ENCODE measurements around the gene ANKS1B. TPM values are rescaled to one million over a fixed set of nuclear protein-coding genes. Genes with fewer than 3 reads are reported as not detected.

Gene ANKS1B
- total and polyA plus RNA-seq, 7 donors = 1.0 to 57.3 (median 30.1) TPM; not detected in 1

GRCh38 chr12:99906786-99907579, 77.8 kb downstream of the ANKS1B start:
- Histone ChIP-seq H3K27ac (no peak overlapping the region), H3K4me3 (no peak overlapping the region), H3K9me3 (no peaks in the 10 kb centered on the region), H3K36me3 (no peaks in the 10 kb centered on the region), H3K27me3 (no peaks in the 10 kb centered on the region), H3K4me1 (peaks cover 2 to 28% (median 21%) of the 10 kb centered on the region in 4 donors)
- no peak for DNase-seq
- WGBS, 2 donors = 54 to 79% methylated on average over 4 of the region's 4 CpGs
- TF ChIP-seq, protein P1, sequence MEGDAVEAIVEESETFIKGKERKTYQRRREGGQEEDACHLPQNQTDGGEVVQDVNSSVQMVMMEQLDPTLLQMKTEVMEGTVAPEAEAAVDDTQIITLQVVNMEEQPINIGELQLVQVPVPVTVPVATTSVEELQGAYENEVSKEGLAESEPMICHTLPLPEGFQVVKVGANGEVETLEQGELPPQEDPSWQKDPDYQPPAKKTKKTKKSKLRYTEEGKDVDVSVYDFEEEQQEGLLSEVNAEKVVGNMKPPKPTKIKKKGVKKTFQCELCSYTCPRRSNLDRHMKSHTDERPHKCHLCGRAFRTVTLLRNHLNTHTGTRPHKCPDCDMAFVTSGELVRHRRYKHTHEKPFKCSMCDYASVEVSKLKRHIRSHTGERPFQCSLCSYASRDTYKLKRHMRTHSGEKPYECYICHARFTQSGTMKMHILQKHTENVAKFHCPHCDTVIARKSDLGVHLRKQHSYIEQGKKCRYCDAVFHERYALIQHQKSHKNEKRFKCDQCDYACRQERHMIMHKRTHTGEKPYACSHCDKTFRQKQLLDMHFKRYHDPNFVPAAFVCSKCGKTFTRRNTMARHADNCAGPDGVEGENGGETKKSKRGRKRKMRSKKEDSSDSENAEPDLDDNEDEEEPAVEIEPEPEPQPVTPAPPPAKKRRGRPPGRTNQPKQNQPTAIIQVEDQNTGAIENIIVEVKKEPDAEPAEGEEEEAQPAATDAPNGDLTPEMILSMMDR (IDR thresholded peaks at IDR 0.05) = no peak
- TF ChIP-seq POLR2A (IDR thresholded peaks at IDR 0.05) (no peak), POLR2AphosphoS5 (IDR thresholded peaks at IDR 0.05) (no peak), EP300 (IDR thresholded peaks at IDR 0.05) (no peak)
- intact Hi-C loops (cut with DNase I) = no loop called here

- Histone ChIP-seq H3K4me3 (no peak overlapping the region), H3K36me3 (no peaks in the 10 kb centered on the region), H3K4me1 (peaks cover 0 to 6% (median 3%) of the 10 kb centered on the region in 4 donors), H3K27me3 (no peaks in the 10 kb centered on the region), H3K9me3 (no peaks in the 10 kb centered on the region), H3K27ac (no peak overlapping the region)
- intact Hi-C loops (cut with DNase I) = no loop called here
- DNase-seq = no peak
- 40 to 58% methylated on average over 2 of the region's 2 CpGs for WGBS, 2 donors
- TF ChIP-seq POLR2A (IDR thresholded peaks at IDR 0.05) (no peak), EP300 (IDR thresholded peaks at IDR 0.05) (no peak), POLR2AphosphoS5 (IDR thresholded peaks at IDR 0.05) (no peak)
- TF ChIP-seq, protein P1 (IDR thresholded peaks at IDR 0.05) = no peak
Observed at GRCh38 chr12:99901181-99901580, 83.6 kb downstream of the ANKS1B start.

DNA sequence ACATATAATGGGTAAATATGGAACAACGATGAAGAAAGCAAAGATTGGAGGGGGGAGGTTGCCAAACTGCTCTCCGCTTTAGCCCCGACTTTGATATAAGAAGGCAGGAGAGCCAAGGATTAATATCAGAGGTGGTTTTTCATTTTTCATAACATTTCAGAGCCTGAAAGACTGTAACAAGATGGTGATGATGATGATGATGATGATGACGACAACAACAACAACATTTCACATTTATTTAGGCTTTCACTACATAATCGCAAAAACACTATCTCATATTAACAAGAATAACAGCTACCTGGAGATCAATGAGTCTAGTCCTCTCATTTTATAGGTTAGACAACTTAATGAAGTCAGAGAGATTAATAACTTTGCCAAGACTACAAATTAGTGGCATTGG, 86.1 kb downstream of the ANKS1B start:
- Histone ChIP-seq H3K4me3 (no peak overlapping the region), H3K4me1 (peaks cover 0 to 6% (median 3%) of the 10 kb centered on the region in 4 donors), H3K27ac (no peak overlapping the region), H3K36me3 (no peaks in the 10 kb centered on the region), H3K27me3 (no peaks in the 10 kb centered on the region), H3K9me3 (no peaks in the 10 kb centered on the region)
- no peak for TF ChIP-seq POLR2AphosphoS5 (IDR thresholded peaks at IDR 0.05)
- TF ChIP-seq EP300 (IDR thresholded peaks at IDR 0.05) = no peak
- no peak for TF ChIP-seq POLR2A (IDR thresholded peaks at IDR 0.05)
- TF ChIP-seq, protein P1 (IDR thresholded peaks at IDR 0.05) = no peak
- no peak for DNase-seq
- WGBS, 2 donors = 74 to 88% methylated on average over 5 of the region's 5 CpGs
- intact Hi-C loops (cut with DNase I) = no loop called here

- TF ChIP-seq, protein P1 (IDR thresholded peaks at IDR 0.05) = no peak
- TF ChIP-seq POLR2A (IDR thresholded peaks at IDR 0.05) (no peak), POLR2AphosphoS5 (IDR thresholded peaks at IDR 0.05) (no peak)
- no peaks in the 10 kb centered on the region for H3K36me3 ChIP-seq
- H3K27me3 ChIP-seq = no peaks in the 10 kb centered on the region
- H3K4me1 ChIP-seq = no peaks in the 10 kb centered on the region
- no peaks in the 10 kb centered on the region for H3K9me3 ChIP-seq
- intact Hi-C loops (cut with DNase I) = no loop called here
- no peak overlapping the region for H3K4me3 ChIP-seq
- no peak overlapping the region for H3K27ac ChIP-seq
- DNase-seq = no peak
Observed at GRCh38 chr12:99879439-99879838, 105.3 kb downstream of the ANKS1B start.

DNA sequence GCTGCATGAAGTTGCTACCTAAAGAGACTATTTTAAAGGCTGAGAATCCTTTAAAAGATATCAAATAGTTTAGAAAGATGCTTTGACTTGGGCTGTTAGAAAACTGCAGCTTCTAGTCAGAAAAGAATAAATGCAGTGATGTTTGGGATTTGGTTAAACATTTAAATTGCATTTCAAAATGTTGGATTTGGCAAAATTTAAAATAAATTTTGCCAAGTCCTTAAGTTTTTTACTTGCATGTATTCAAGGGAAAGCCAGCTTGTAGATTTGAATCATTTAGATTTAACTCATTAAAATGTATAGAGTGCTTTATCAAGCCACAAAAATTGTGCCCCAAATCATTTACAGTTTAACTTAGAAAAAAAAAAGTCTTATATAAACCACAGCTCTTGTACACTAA, 109.7 kb downstream of the ANKS1B start:
- Histone ChIP-seq H3K4me1 (no peaks in the 10 kb centered on the region), H3K9me3 (no peaks in the 10 kb centered on the region), H3K27me3 (no peaks in the 10 kb centered on the region), H3K36me3 (no peaks in the 10 kb centered on the region), H3K27ac (no peak overlapping the region), H3K4me3 (no peak overlapping the region)
- DNase-seq = no peak
- TF ChIP-seq POLR2A (IDR thresholded peaks at IDR 0.05) (no peak), EP300 (IDR thresholded peaks at IDR 0.05) (no peak), POLR2AphosphoS5 (IDR thresholded peaks at IDR 0.05) (no peak)
- TF ChIP-seq, protein P1 (IDR thresholded peaks at IDR 0.05) = no peak
- intact Hi-C loops (cut with DNase I) = no loop called here
